ENCODE results near the gene BBS9. TPM values are rescaled to one million over a fixed set of nuclear protein-coding genes. Genes with fewer than 3 reads are reported as not detected.

Gene BBS9
- total RNA-seq, 2 experiments from 2014 or later, result 16.0 to 20.4 TPM

- no peak for TF ChIP-seq CTCF (IDR thresholded peaks at IDR 0.05)
- H3K36me3 Mint-ChIP-seq (ENCODE audit: low read depth), result peaks cover 22% of the 10 kb centered on the region
- H3K27me3 ChIP-seq (ENCODE audit: control insufficient read depth in 1 of 2, insufficient read depth in 2 of 2, low read length in 2 of 2), result no peaks in the 10 kb centered on the region
- no peaks in the 10 kb centered on the region for H3K4me1 ChIP-seq (ENCODE audit: insufficient read depth, low read length)
- DNase-seq, result no peak
- no peak overlapping the region for H3K4me3 Mint-ChIP-seq
- no peak overlapping the region for H3K27ac Mint-ChIP-seq
- no peak overlapping the region for H3K4me3 ChIP-seq (ENCODE audit: low read length)
- H3K27ac ChIP-seq (ENCODE audit: low read depth in 1 of 2, low read length in 2 of 2), result no peak overlapping the region
- no peak for ATAC-seq (ENCODE audit: poor library complexity)
- H3K9me3 Mint-ChIP-seq, result peaks cover 5% of the 10 kb centered on the region
- H3K36me3 ChIP-seq (ENCODE audit: insufficient read depth, low read length), result no peaks in the 10 kb centered on the region
- ChIA-PET CTCF (no interaction called here), POLR2A (no interaction called here)
- intact Hi-C loops (cut with DNase I, micrococcal nuclease), result no loop called here
- no peaks in the 10 kb centered on the region for H3K4me1 Mint-ChIP-seq (ENCODE audit: low read depth)
- H3K9me3 ChIP-seq (ENCODE audit: control insufficient read depth in 1 of 2, insufficient read depth in 1 of 2, low read length in 2 of 2), result peaks cover 0 to 4% of the 10 kb centered on the region in 2 experiments
- no peaks in the 10 kb centered on the region for H3K27me3 Mint-ChIP-seq
Observed at GRCh38 chr7:33630359-33630758, 501.0 kb downstream of the BBS9 start.

GRCh38 chr7:33632322-33632721, 503.0 kb downstream of the BBS9 start:
- intact Hi-C loops (cut with DNase I, micrococcal nuclease), result no loop called here
- H3K27ac Mint-ChIP-seq, result no peak overlapping the region
- CTCF ChIA-PET, result no interaction called here
- no peaks in the 10 kb centered on the region for H3K27me3 Mint-ChIP-seq
- DNase-seq (no peak), ATAC-seq (ENCODE audit: poor library complexity) (no peak)
- H3K27ac ChIP-seq (ENCODE audit: low read depth in 1 of 2, low read length in 2 of 2), result no peak overlapping the region
- H3K9me3 Mint-ChIP-seq, result no peaks in the 10 kb centered on the region
- no peaks in the 10 kb centered on the region for H3K9me3 ChIP-seq (ENCODE audit: control insufficient read depth in 1 of 2, insufficient read depth in 1 of 2, low read length in 2 of 2)
- H3K36me3 ChIP-seq (ENCODE audit: insufficient read depth, low read length), result no peaks in the 10 kb centered on the region
- peaks cover 12% of the 10 kb centered on the region for H3K36me3 Mint-ChIP-seq (ENCODE audit: low read depth)
- no peaks in the 10 kb centered on the region for H3K4me1 ChIP-seq (ENCODE audit: insufficient read depth, low read length)
- no peaks in the 10 kb centered on the region for H3K27me3 ChIP-seq (ENCODE audit: control insufficient read depth in 1 of 2, insufficient read depth in 2 of 2, low read length in 2 of 2)
- POLR2A ChIA-PET, result no interaction called here
- H3K4me3 Mint-ChIP-seq, result no peak overlapping the region
- H3K4me3 ChIP-seq (ENCODE audit: low read length), result no peak overlapping the region
- H3K4me1 Mint-ChIP-seq (ENCODE audit: low read depth), result no peaks in the 10 kb centered on the region
- TF ChIP-seq CTCF (IDR thresholded peaks at IDR 0.05), result no peak

GRCh38 chr7:33632840-33633525, 503.6 kb downstream of the BBS9 start:
- no peaks in the 10 kb centered on the region for H3K27me3 Mint-ChIP-seq
- H3K36me3 Mint-ChIP-seq (ENCODE audit: low read depth), result peaks cover 13% of the 10 kb centered on the region
- H3K27ac Mint-ChIP-seq, result no peak overlapping the region

More at GRCh38 chr7:33632840-33633525, 503.6 kb downstream of the BBS9 start:
- no peak for TF ChIP-seq CTCF (IDR thresholded peaks at IDR 0.05)
- H3K9me3 ChIP-seq (ENCODE audit: control insufficient read depth in 1 of 2, insufficient read depth in 1 of 2, low read length in 2 of 2), result no peaks in the 10 kb centered on the region
- no peak overlapping the region for H3K4me3 Mint-ChIP-seq
- H3K4me3 ChIP-seq (ENCODE audit: low read length), result no peak overlapping the region
- POLR2A ChIA-PET, result no interaction called here
- no peaks in the 10 kb centered on the region for H3K36me3 ChIP-seq (ENCODE audit: insufficient read depth, low read length)
- no peak overlapping the region for H3K27ac ChIP-seq (ENCODE audit: low read depth in 1 of 2, low read length in 2 of 2)
- no peaks in the 10 kb centered on the region for H3K4me1 Mint-ChIP-seq (ENCODE audit: low read depth)
- H3K9me3 Mint-ChIP-seq, result no peaks in the 10 kb centered on the region
- H3K27me3 ChIP-seq (ENCODE audit: control insufficient read depth in 1 of 2, insufficient read depth in 2 of 2, low read length in 2 of 2), result no peaks in the 10 kb centered on the region
- CTCF ChIA-PET, result interaction anchor here (0.8 kb wide), 1 partner anchor 9 kb away, joined by 3 read pairs; no protein-coding TSS in a partner anchor
- ATAC-seq (ENCODE audit: poor library complexity) (no peak), DNase-seq (no peak)
- no peaks in the 10 kb centered on the region for H3K4me1 ChIP-seq (ENCODE audit: insufficient read depth, low read length)
- intact Hi-C loops (cut with DNase I, micrococcal nuclease), result no loop called here
